Rectal smooth muscle tissue (tissue), 1 donor: ENCODE results near the gene FRMD8.

Source experiments
- H3K27ac ChIP-seq: one replicate; pipeline ENCODE4 v1.7.0; 2013; ENCODE audit warnings: low read depth, low read length, inconsistent platforms
- H3K27me3 ChIP-seq: one replicate; pipeline ENCODE4 v1.7.0; 2013; ENCODE audit warnings: low read length; ENCODE audit not compliant: control insufficient read depth, insufficient read depth
- H3K36me3 ChIP-seq: one replicate; pipeline ENCODE4 v1.7.0; 2013; ENCODE audit warnings: low read length; ENCODE audit not compliant: control insufficient read depth, insufficient read depth
- H3K4me1 ChIP-seq: one replicate; pipeline ENCODE4 v1.7.0; 2013; ENCODE audit warnings: low read length; ENCODE audit not compliant: control insufficient read depth, insufficient read depth
- H3K4me3 ChIP-seq: one replicate; pipeline ENCODE4 v1.7.0; 2013; ENCODE audit warnings: low read length
- H3K9ac ChIP-seq: one replicate; pipeline ENCODE4 v1.7.0; 2013; ENCODE audit warnings: low read length

The FRMD8 gene

GRCh38 chr11:65399845-65400244 lies 13.4 kb downstream of the FRMD8 start:
- no peaks in the 10 kb centered on the region for H3K4me1 ChIP-seq
- H3K4me3 ChIP-seq: no peak overlapping the region
- H3K9ac ChIP-seq: no peak overlapping the region
- peaks cover 22% of the 10 kb centered on the region for H3K36me3 ChIP-seq
- no peak overlapping the region for H3K27ac ChIP-seq
- H3K27me3 ChIP-seq: no peaks in the 10 kb centered on the region

- Histone ChIP-seq H3K27me3 (no peaks in the 10 kb centered on the region), H3K4me1 (no peaks in the 10 kb centered on the region), H3K9ac (no peak overlapping the region), H3K4me3 (no peak overlapping the region), H3K27ac (no peak overlapping the region), H3K36me3 (peaks cover 26% of the 10 kb centered on the region)
Measured at GRCh38 chr11:65400307-65401072, 14.1 kb downstream of the FRMD8 start.

GRCh38 chr11:65401073-65401802 lies 14.8 kb downstream of the FRMD8 start:
- Histone ChIP-seq H3K36me3 (peaks cover 22% of the 10 kb centered on the region), H3K9ac (no peak overlapping the region), H3K27me3 (no peaks in the 10 kb centered on the region), H3K4me3 (no peak overlapping the region), H3K4me1 (no peaks in the 10 kb centered on the region), H3K27ac (no peak overlapping the region)

GRCh38 chr11:65401803-65402248 lies 15.4 kb downstream of the FRMD8 start:
- H3K9ac ChIP-seq: no peak overlapping the region
- no peak overlapping the region for H3K27ac ChIP-seq
- H3K4me1 ChIP-seq: no peaks in the 10 kb centered on the region
- H3K36me3 ChIP-seq: peaks cover 22% of the 10 kb centered on the region
- H3K27me3 ChIP-seq: no peaks in the 10 kb centered on the region
- no peak overlapping the region for H3K4me3 ChIP-seq

- Histone ChIP-seq H3K4me3 (no peak overlapping the region), H3K9ac (no peak overlapping the region), H3K27ac (no peak overlapping the region), H3K27me3 (no peaks in the 10 kb centered on the region), H3K36me3 (peaks cover 17% of the 10 kb centered on the region), H3K4me1 (no peaks in the 10 kb centered on the region)
Measured at GRCh38 chr11:65402790-65403189, 16.4 kb downstream of the FRMD8 start.

- no peaks in the 10 kb centered on the region for H3K27me3 ChIP-seq
- H3K27ac ChIP-seq: peak overlapping the region; percentile 52
- H3K4me1 ChIP-seq: no peaks in the 10 kb centered on the region
- H3K4me3 ChIP-seq: no peak overlapping the region
- peaks cover 15% of the 10 kb centered on the region for H3K36me3 ChIP-seq
- no peak overlapping the region for H3K9ac ChIP-seq
Measured at GRCh38 chr11:65403607-65404121, 17.2 kb downstream of the FRMD8 start.

GRCh38 chr11:65404210-65404609 lies 17.8 kb downstream of the FRMD8 start:
- H3K27ac ChIP-seq: peak overlapping the region; percentile 52
- peaks cover 16% of the 10 kb centered on the region for H3K36me3 ChIP-seq
- H3K27me3 ChIP-seq: no peaks in the 10 kb centered on the region
- no peaks in the 10 kb centered on the region for H3K4me1 ChIP-seq
- H3K9ac ChIP-seq: no peak overlapping the region
- no peak overlapping the region for H3K4me3 ChIP-seq

GRCh38 chr11:65404638-65405339 lies 18.4 kb downstream of the FRMD8 start:
- H3K27me3 ChIP-seq: no peaks in the 10 kb centered on the region
- H3K27ac ChIP-seq: no peak overlapping the region
- H3K4me1 ChIP-seq: no peaks in the 10 kb centered on the region
- H3K4me3 ChIP-seq: no peak overlapping the region
- H3K9ac ChIP-seq: no peak overlapping the region
- H3K36me3 ChIP-seq: peaks cover 13% of the 10 kb centered on the region

GRCh38 chr11:65410936-65411680 lies 24.7 kb downstream of the FRMD8 start:
- Histone ChIP-seq H3K4me1 (peaks cover 3% of the 10 kb centered on the region), H3K27me3 (no peaks in the 10 kb centered on the region), H3K9ac (no peak overlapping the region), H3K27ac (no peak overlapping the region), H3K4me3 (no peak overlapping the region), H3K36me3 (peaks cover 7% of the 10 kb centered on the region)

GRCh38 chr11:65411681-65412070 lies 25.2 kb downstream of the FRMD8 start:
- Histone ChIP-seq H3K27me3 (no peaks in the 10 kb centered on the region), H3K4me3 (no peak overlapping the region), H3K36me3 (peaks cover 7% of the 10 kb centered on the region), H3K9ac (no peak overlapping the region), H3K4me1 (peaks cover 8% of the 10 kb centered on the region), H3K27ac (no peak overlapping the region)

GRCh38 chr11:65412271-65413076 lies 26.0 kb downstream of the FRMD8 start:
- peaks cover 16% of the 10 kb centered on the region for H3K4me1 ChIP-seq
- H3K27ac ChIP-seq: no peak overlapping the region
- no peaks in the 10 kb centered on the region for H3K27me3 ChIP-seq
- no peak overlapping the region for H3K4me3 ChIP-seq
- no peak overlapping the region for H3K9ac ChIP-seq
- H3K36me3 ChIP-seq: peaks cover 7% of the 10 kb centered on the region
